Effector memory CD8-positive, alpha-beta T cell (primary cell): ENCODE results near the gene CHDH.

ENCODE experiments used
- ATAC-seq: fragments of 150-1000 bp; cut with Tn5 transposase; replicated peaks from 2 replicates; pipeline ENCODE4 v1.10.0; 2021; ENCODE audit warnings: mild to moderate bottlenecking, moderate library complexity
- DNase-seq, 3 experiments: peaks; one replicate each; pipeline ENCODE4 v3.0.0; 2021
- H3K27ac Mint-ChIP-seq, 2 donors: one replicate each; pipeline ENCODE4 v1.8.0; 2022; ENCODE audit warnings: mild to moderate bottlenecking in 2 of 2, mixed read lengths in 2 of 2, moderate library complexity in 2 of 2
- H3K27me3 Mint-ChIP-seq, 2 donors: one replicate each; pipeline ENCODE4 v1.8.0; 2022; ENCODE audit warnings: mixed read lengths in 2 of 2
- H3K36me3 Mint-ChIP-seq: one replicate; pipeline ENCODE4 v1.8.0; 2022; ENCODE audit warnings: mild to moderate bottlenecking, moderate library complexity, mixed read lengths; ENCODE audit not compliant: insufficient read depth
- H3K4me1 Mint-ChIP-seq, 2 donors: one replicate each; pipeline ENCODE4 v1.8.0; 2022; ENCODE audit warnings: low read depth in 2 of 2, mixed read lengths in 2 of 2
- H3K4me3 Mint-ChIP-seq, 2 donors: one replicate each; pipeline ENCODE4 v1.8.0; 2022; ENCODE audit warnings: mild to moderate bottlenecking in 2 of 2, mixed read lengths in 2 of 2, moderate library complexity in 2 of 2
- H3K9me3 Mint-ChIP-seq, 2 donors: one replicate each; pipeline ENCODE4 v1.8.0; 2022; ENCODE audit warnings: mixed read lengths in 2 of 2

The CHDH gene

DNA sequence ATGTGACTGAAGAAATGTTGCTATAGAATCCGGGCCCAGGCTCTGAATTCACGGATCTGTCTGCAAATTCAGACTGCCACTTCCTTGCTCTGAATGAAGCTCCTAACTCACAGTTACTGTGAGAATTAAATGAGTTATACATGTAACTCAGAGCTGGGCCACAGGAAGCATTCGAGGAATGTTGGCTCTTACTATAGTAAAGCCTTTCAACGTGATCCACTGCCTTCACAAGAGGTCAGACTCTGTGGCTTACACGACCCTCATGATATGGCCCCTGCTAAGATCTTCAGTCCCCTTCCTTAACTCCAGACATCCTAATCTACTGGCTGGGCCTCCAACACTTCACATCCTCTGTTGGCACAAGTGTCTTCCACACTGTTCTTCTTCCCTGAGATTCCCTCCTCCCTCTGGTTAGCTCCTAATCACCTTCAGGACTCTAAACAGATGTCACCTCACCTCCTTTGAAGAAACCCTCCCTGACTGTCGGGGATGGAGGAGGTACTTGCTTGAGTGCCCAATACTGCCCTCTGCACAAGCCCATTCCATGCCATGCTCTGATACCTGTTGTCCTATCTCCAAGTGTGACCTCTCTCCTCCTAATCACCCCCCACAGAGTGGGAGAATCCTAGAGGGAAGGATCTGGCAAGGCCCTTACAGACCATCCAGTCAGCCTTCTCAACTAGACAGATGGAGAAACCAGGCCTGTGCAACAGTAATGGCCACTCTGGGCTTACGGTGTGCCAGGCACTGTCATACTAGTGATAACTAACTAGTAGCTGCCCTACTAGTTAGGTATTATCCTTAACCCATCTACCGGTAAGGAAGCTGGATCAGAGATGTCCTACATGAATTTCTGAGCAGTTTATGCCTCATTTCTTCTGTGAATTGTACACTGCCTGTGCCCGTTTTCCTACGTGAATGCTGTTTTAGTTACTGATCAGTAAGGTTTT is 34.5 kb upstream of the CHDH start:
- Mint-ChIP-seq H3K36me3 (peaks cover 68% of the 10 kb centered on the region), H3K27ac (peak overlapping the region; percentile 94 to 97), H3K4me1 (peaks cover 26 to 36% of the 10 kb centered on the region in 2 donors), H3K9me3 (no peaks in the 10 kb centered on the region), H3K4me3 (peak overlapping the region; percentile 89 to 94), H3K27me3 (no peaks in the 10 kb centered on the region)
- no peak for DNase-seq
- no peak for ATAC-seq

- peaks cover 67% of the 10 kb centered on the region for H3K36me3 Mint-ChIP-seq
Observed at GRCh38 chr3:53865732-53866499, 19.7 kb upstream of the CHDH start.

DNA sequence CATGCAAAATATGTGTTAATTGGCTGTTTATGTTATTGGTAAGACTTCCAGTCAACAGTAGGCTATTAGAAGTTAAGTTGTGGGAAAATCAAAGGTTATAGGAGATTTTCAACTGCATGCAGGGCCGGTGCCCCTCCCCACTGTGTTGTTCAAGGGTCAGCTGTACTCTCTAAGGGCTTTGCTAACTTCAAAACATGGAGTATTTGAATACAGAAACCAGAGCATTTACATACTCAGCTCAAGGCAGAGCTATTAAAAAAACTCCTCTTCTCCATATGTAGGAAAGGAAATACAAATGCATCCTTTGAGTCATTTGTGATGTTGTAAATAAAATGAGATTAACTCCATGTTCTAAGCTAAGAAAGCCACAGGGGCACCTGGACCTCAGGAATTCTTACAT is 16.9 kb upstream of the CHDH start:
- no peak overlapping the region for H3K4me3 Mint-ChIP-seq
- no peak overlapping the region for H3K27ac Mint-ChIP-seq
- H3K9me3 Mint-ChIP-seq: no peaks in the 10 kb centered on the region
- H3K27me3 Mint-ChIP-seq: no peaks in the 10 kb centered on the region
- H3K36me3 Mint-ChIP-seq: peaks cover 41% of the 10 kb centered on the region
- H3K4me1 Mint-ChIP-seq: peaks cover 0 to 3% of the 10 kb centered on the region in 2 donors
- ATAC-seq (no peak), DNase-seq (no peak)

More at GRCh38 chr3:53865732-53866499, 19.7 kb upstream of the CHDH start:
- H3K27ac Mint-ChIP-seq: no peak overlapping the region
- DNase-seq (no peak), ATAC-seq (no peak)
- H3K27me3 Mint-ChIP-seq: no peaks in the 10 kb centered on the region
- peaks cover 0 to 6% of the 10 kb centered on the region in 2 donors for H3K4me1 Mint-ChIP-seq
- H3K4me3 Mint-ChIP-seq: no peak overlapping the region
- no peaks in the 10 kb centered on the region for H3K9me3 Mint-ChIP-seq

DNA sequence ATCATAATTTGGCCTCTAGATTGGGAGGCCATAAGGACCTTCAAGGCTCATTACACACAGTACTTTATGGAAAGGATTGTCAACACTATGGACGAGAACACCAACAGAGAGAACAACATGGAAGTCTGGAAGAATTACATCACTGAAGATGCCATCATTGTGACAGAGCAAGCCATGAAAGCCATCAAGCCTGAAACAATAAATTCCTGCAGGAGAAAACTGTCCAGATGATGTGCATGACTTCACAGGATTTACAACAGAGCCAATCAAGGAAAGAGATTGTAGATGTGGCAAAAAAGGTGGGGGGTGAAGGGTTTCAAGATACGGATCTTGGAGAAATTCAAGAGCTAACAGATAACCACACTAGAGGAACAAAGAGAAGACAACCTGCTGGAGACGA is 16.0 kb upstream of the CHDH start:
- H3K36me3 Mint-ChIP-seq: peaks cover 32% of the 10 kb centered on the region
- ATAC-seq (no peak), DNase-seq (no peak)
- H3K9me3 Mint-ChIP-seq: no peaks in the 10 kb centered on the region
- no peaks in the 10 kb centered on the region for H3K4me1 Mint-ChIP-seq
- H3K4me3 Mint-ChIP-seq: no peak overlapping the region
- H3K27me3 Mint-ChIP-seq: no peaks in the 10 kb centered on the region
- H3K27ac Mint-ChIP-seq: no peak overlapping the region

GRCh38 chr3:53860196-53860595 is 14.0 kb upstream of the CHDH start:
- DNase-seq (no peak), ATAC-seq (no peak)
- no peak overlapping the region for H3K27ac Mint-ChIP-seq
- no peak overlapping the region for H3K4me3 Mint-ChIP-seq
- no peaks in the 10 kb centered on the region for H3K27me3 Mint-ChIP-seq
- H3K9me3 Mint-ChIP-seq: no peaks in the 10 kb centered on the region
- H3K36me3 Mint-ChIP-seq: peaks cover 20% of the 10 kb centered on the region
- H3K4me1 Mint-ChIP-seq: no peaks in the 10 kb centered on the region

GRCh38 chr3:53859178-53859577 is 13.0 kb upstream of the CHDH start:
- H3K4me1 Mint-ChIP-seq: no peaks in the 10 kb centered on the region
- H3K27me3 Mint-ChIP-seq: peaks cover 0 to 6% of the 10 kb centered on the region in 2 donors
- no peak overlapping the region for H3K27ac Mint-ChIP-seq
- peaks cover 13% of the 10 kb centered on the region for H3K36me3 Mint-ChIP-seq
- no peak for DNase-seq
- no peak overlapping the region for H3K4me3 Mint-ChIP-seq
- no peaks in the 10 kb centered on the region for H3K9me3 Mint-ChIP-seq
- ATAC-seq: no peak

DNA sequence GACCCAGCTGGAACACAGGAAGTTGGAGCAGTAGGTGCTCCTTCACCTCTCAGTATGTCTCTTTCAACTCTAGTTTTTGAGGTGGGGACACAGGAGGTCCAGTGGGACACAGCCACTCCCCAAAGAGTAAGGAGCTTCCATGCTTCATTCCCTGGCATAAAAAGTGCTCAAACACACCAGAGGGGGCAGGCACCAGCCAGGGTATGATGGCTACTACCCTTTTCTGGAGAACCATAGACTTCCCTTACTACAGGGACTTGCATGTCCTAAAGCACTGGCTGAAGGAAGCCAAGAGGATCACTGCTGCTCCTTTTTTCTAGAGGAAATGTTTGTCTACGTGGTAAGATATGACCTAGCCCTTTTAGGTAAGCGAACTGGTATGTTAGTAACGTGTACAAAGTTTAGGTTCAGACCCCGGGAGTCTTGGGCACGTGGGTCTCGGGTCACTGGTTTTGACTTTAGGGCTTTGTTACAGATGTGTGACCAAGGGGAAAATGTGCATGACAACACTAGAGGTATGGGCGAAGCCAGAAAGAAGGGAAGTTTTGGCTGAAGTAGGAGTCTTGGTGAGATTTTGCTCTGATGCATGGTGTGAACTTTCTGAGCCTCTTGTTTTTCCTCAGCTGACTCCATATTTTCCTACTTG is 12.0 kb upstream of the CHDH start:
- Mint-ChIP-seq H3K27ac (no peak overlapping the region), H3K4me3 (no peak overlapping the region), H3K4me1 (no peaks in the 10 kb centered on the region), H3K36me3 (peaks cover 9% of the 10 kb centered on the region), H3K27me3 (peaks cover 0 to 9% of the 10 kb centered on the region in 2 donors), H3K9me3 (no peaks in the 10 kb centered on the region)
- ATAC-seq (no peak), DNase-seq (no peak)

DNA sequence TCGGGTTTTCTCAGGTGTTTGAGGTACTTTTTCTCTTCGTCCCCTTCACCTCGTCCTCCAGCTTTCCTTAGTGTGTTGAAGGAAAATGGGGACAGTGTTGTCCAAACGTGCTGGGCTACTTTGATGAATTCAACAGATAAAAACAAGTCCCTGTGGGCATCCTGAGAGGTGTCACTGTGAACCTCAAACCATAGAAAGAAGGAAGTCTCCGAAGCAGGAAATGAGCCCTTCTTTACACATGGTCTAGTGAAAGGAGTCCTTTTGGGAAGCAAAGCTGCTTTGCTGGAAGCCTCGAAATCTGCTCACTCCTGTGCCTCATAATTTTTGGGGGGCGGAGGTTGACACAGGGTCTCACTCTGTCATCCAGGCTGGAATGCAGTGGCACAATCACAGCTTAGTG is 10.7 kb upstream of the CHDH start:
- ATAC-seq: no peak
- no peaks in the 10 kb centered on the region for H3K4me1 Mint-ChIP-seq

GRCh38 chr3:53850895-53851294 is 4.7 kb upstream of the CHDH start:
- DNase-seq (no peak), ATAC-seq (no peak)

More for the DNA sequence above, 10.7 kb upstream of the CHDH start:
- H3K27ac Mint-ChIP-seq: peak overlapping the region in 1 of 2 donors; percentile 68
- H3K9me3 Mint-ChIP-seq: no peaks in the 10 kb centered on the region
- H3K36me3 Mint-ChIP-seq: peaks cover under 1% of the 10 kb centered on the region
- no peak overlapping the region for H3K4me3 Mint-ChIP-seq
- peaks cover 0 to 9% of the 10 kb centered on the region in 2 donors for H3K27me3 Mint-ChIP-seq
- no peak for DNase-seq

GRCh38 chr3:53849916-53850315 is 3.7 kb upstream of the CHDH start:
- no peak for ATAC-seq
- H3K4me3 Mint-ChIP-seq: no peak overlapping the region
- no peak for DNase-seq
- H3K27me3 Mint-ChIP-seq: peaks cover 17 to 65% of the 10 kb centered on the region in 2 donors
- no peaks in the 10 kb centered on the region for H3K4me1 Mint-ChIP-seq
- no peak overlapping the region for H3K27ac Mint-ChIP-seq
- no peaks in the 10 kb centered on the region for H3K9me3 Mint-ChIP-seq
- H3K36me3 Mint-ChIP-seq: no peaks in the 10 kb centered on the region

More at GRCh38 chr3:53850895-53851294, 4.7 kb upstream of the CHDH start:
- H3K27me3 Mint-ChIP-seq: peaks cover 17 to 56% of the 10 kb centered on the region in 2 donors
- no peak overlapping the region for H3K27ac Mint-ChIP-seq
- H3K4me1 Mint-ChIP-seq: no peaks in the 10 kb centered on the region
- no peaks in the 10 kb centered on the region for H3K9me3 Mint-ChIP-seq
- no peak overlapping the region for H3K4me3 Mint-ChIP-seq
- H3K36me3 Mint-ChIP-seq: no peaks in the 10 kb centered on the region

- Mint-ChIP-seq H3K4me3 (peak overlapping the region; percentile 58 to 71), H3K27me3 (peaks cover 37 to 83% of the 10 kb centered on the region in 2 donors), H3K27ac (no peak overlapping the region), H3K36me3 (peaks cover 2% of the 10 kb centered on the region), H3K4me1 (peaks cover 0 to 3% of the 10 kb centered on the region in 2 donors), H3K9me3 (no peaks in the 10 kb centered on the region)
- no peak for DNase-seq
- ATAC-seq: no peak
Observed at GRCh38 chr3:53846851-53847155, 584 bp upstream of the CHDH start.

- peak; percentile 22 for ATAC-seq
- H3K36me3 Mint-ChIP-seq: peaks cover 2% of the 10 kb centered on the region
- DNase-seq: no peak
- no peaks in the 10 kb centered on the region for H3K9me3 Mint-ChIP-seq
- H3K4me3 Mint-ChIP-seq: peak overlapping the region in 1 of 2 donors; percentile 49
- H3K4me1 Mint-ChIP-seq: peaks cover 0 to 3% of the 10 kb centered on the region in 2 donors
- H3K27me3 Mint-ChIP-seq: peaks cover 37 to 74% of the 10 kb centered on the region in 2 donors
- H3K27ac Mint-ChIP-seq: no peak overlapping the region
Observed at GRCh38 chr3:53845881-53846133, 412 bp downstream of the CHDH start.

DNA sequence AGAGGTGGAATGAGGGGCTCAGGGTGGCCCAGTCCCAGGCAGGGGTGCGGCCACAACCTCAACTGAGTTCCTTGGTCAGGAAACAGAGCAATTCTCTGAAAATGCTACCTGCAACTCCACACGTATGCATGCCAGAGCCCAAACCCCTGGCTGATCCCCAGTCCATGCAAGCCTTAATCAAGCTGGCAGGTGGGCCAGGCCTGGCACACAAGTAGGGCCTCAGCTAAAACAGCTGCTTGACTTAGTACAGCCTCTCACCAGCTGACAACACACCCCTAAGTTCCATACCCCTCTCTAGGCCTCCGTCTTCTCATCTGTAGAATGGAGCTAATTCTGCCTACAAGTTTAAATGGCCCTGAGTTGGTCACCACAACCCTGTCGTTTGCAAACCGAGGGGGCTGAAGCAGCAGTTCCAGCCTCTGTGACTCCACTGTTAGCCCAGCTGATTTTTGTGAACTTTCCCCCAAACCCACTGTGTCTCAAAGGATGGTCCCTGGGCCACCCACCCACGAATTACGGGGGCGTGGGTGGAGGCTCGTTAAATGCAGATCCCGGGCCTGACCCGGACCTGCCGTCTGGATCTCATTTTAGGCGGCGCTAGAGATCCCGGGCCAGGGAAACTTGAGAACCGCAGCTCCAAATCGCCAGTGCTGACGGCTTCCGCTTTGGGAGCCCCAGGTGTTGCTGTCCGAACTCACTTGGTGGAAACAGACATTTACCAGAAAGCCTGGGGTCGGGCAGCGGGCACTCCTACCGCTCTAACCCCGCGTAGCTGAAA is 927 bp downstream of the CHDH start:
- peak overlapping the region; percentile 25 to 49 for H3K4me3 Mint-ChIP-seq
- no peak for DNase-seq
- H3K36me3 Mint-ChIP-seq: peaks cover 2% of the 10 kb centered on the region
- peaks cover 37 to 71% of the 10 kb centered on the region in 2 donors for H3K27me3 Mint-ChIP-seq
- H3K4me1 Mint-ChIP-seq: peaks cover 0 to 3% of the 10 kb centered on the region in 2 donors
- no peak overlapping the region for H3K27ac Mint-ChIP-seq
- no peaks in the 10 kb centered on the region for H3K9me3 Mint-ChIP-seq
- ATAC-seq: no peak
